ENCODE results near the gene RCBTB2.

DNA sequence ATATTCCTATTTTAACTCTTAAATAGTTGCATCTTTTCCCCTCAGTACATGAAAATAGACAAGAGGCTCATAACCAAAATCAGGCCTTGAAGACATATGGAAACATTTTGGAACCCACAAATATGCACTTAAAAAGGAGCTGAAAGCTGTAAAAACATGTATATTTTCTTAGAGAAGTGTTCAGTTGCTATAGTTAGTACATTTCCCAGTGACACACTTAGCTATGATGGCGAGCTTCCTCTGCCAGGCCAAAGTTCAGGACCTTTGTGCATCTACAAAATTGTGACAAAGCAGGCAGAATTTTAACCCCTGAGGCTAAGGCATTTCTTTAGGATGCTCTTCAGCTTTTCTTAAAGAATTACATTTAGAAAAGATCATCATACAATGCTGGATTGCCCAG is 54.5 kb downstream of the RCBTB2 start:
- TF ChIP-seq POLR2AphosphoS5 (IDR thresholded peaks at IDR 0.05) (no peak), CTCF (IDR thresholded peaks at IDR 0.05) (no peak)

All from breast epithelium (tissue), 3 donors.